Activated CD4-positive, CD25-positive, alpha-beta regulatory T cell treated with anti-CD3 and anti-CD28 coated beads, Interleukin-2, amount 50 U/mL, for 24 hours (primary cell): ENCODE data around the gene FITM2.
A peak's percentile ranks its signal among the peaks of the same experiment; 100 is the strongest.
"Not testable (repeated sequence)": the region's sequence is repeated elsewhere in the genome, so short reads cannot be mapped to it uniquely, and the experiment has no call there.

Experiments
- ATAC-seq, 2 donors: fragments of 150-1000 bp; cut with Tn5 transposase; one replicate each; pipeline ENCODE4 v1.10.0; 2021; ENCODE audit warnings: mild to moderate bottlenecking in 1 of 2, moderate library complexity in 1 of 2

FITM2 gene

GRCh38 chr20:44310664-44311639, at the start of gene FITM2:
Gene FITM2, minus strand, starts transcription at chr20:44311202. Its CDS starts 54 bp downstream, at chr20:44311148.
- peak; percentile 88 to 94 for ATAC-seq

- no peak for ATAC-seq
These were observed 49.2 kb upstream of the FITM2 start for GRCh38 chr20:44360221-44360620.

GRCh38 chr20:44358776-44359175, 47.8 kb upstream of the FITM2 start:
- ATAC-seq = no peak

GRCh38 chr20:44357555-44358125, 46.6 kb upstream of the FITM2 start:
- no peak for ATAC-seq

- ATAC-seq = no peak
These were observed 46.0 kb upstream of the FITM2 start for GRCh38 chr20:44357020-44357419.

- ATAC-seq = no peak
These were observed 45.3 kb upstream of the FITM2 start for GRCh38 chr20:44356353-44356723.

GRCh38 chr20:44355498-44356352, 44.7 kb upstream of the FITM2 start, which contains the start of gene HNF4A:
Gene HNF4A, plus strand, starts transcription at chr20:44355699. Its CDS starts 106 bp downstream, at chr20:44355805.
- ATAC-seq = no peak

- no peak for ATAC-seq
These were observed 44.0 kb upstream of the FITM2 start for GRCh38 chr20:44354979-44355497.

GRCh38 chr20:44350567-44350966, 39.6 kb upstream of the FITM2 start:
- no peak for ATAC-seq

GRCh38 chr20:44349349-44349748, 38.3 kb upstream of the FITM2 start:
- ATAC-seq = no peak

GRCh38 chr20:44348168-44348659, 37.2 kb upstream of the FITM2 start:
- ATAC-seq = no peak

GRCh38 chr20:44345941-44346340, 34.9 kb upstream of the FITM2 start:
- ATAC-seq = not testable (repeated sequence)

- no peak for ATAC-seq
These were observed 34.1 kb upstream of the FITM2 start for GRCh38 chr20:44345147-44345546.

GRCh38 chr20:44344723-44345122, 33.7 kb upstream of the FITM2 start:
- no peak for ATAC-seq

GRCh38 chr20:44343162-44343675, 32.2 kb upstream of the FITM2 start:
- ATAC-seq = no peak

GRCh38 chr20:44342248-44342647, 31.2 kb upstream of the FITM2 start:
- ATAC-seq = no peak

- ATAC-seq = no peak
These were observed 25.9 kb upstream of the FITM2 start, which contains the start of gene R3HDML for GRCh38 chr20:44336725-44337380. Gene R3HDML, plus strand, starts transcription at chr20:44337043. Its CDS starts 115 bp downstream, at chr20:44337158.

- ATAC-seq = no peak
These were observed 25.1 kb upstream of the FITM2 start for GRCh38 chr20:44336086-44336485.

GRCh38 chr20:44335675-44336074, 24.7 kb upstream of the FITM2 start:
- no peak for ATAC-seq

GRCh38 chr20:44334709-44335108, 23.7 kb upstream of the FITM2 start:
- no peak for ATAC-seq

GRCh38 chr20:44334306-44334705, 23.3 kb upstream of the FITM2 start:
- ATAC-seq = no peak

- ATAC-seq = no peak
These were observed 20.2 kb upstream of the FITM2 start for GRCh38 chr20:44331201-44331600.
